Neural progenitor cell (in vitro differentiated cells): ENCODE measurements around the gene TMEM229A. TPM values are rescaled to one million over a fixed set of nuclear protein-coding genes. Genes with fewer than 3 reads are reported as not detected.

Experiments used
- DNase-seq: peaks from one replicate; pipeline ENCODE4 v3.0.0-alpha.2; 2016; ENCODE audit warnings: low spot score
- H2AFZ ChIP-seq: fragments of 200-600 bp; sonication (generic); replicated peaks from 2 replicates; pipeline ENCODE4 v1.6.1; 2016; ENCODE audit warnings: antibody characterized with exemption
- H3F3A ChIP-seq: fragments of 200-600 bp; sonication (generic); 2 replicates; pipeline ENCODE4 v1.6.1; 2016; ENCODE audit warnings: antibody characterized with exemption, low read depth
- H3K27ac ChIP-seq: fragments of 200-600 bp; sonication (generic); 2 replicates; pipeline ENCODE4 v1.5.1; 2016; ENCODE audit warnings: mild to moderate bottlenecking
- H3K27me3 ChIP-seq: fragments of 200-600 bp; sonication (generic); 2 replicates; pipeline ENCODE4 v1.6.1; 2016; ENCODE audit warnings: mild to moderate bottlenecking, moderate library complexity
- H3K36me3 ChIP-seq: fragments of 200-600 bp; sonication (generic); 2 replicates; pipeline ENCODE4 v1.5.1; 2016
- H3K4me1 ChIP-seq: fragments of 200-600 bp; sonication (generic); 2 replicates; pipeline ENCODE4 v1.6.1; 2016; ENCODE audit warnings: mixed run types
- H3K4me2 ChIP-seq: fragments of 200-600 bp; sonication (generic); 2 replicates; pipeline ENCODE4 v1.6.1; 2016
- H3K4me3 ChIP-seq: fragments of 200-600 bp; sonication (generic); 2 replicates; pipeline ENCODE4 v1.5.1; 2016
- H3K79me2 ChIP-seq: fragments of 200-600 bp; sonication (generic); 2 replicates; pipeline ENCODE4 v1.6.1; 2016; ENCODE audit warnings: low read depth
- H3K9ac ChIP-seq: fragments of 200-600 bp; sonication (generic); 2 replicates; pipeline ENCODE4 v1.6.1; 2016
- H3K9me3 ChIP-seq: fragments of 200-600 bp; sonication (generic); 2 replicates; pipeline ENCODE4 v1.5.1; 2016; ENCODE audit warnings: low read depth
- H4K20me1 ChIP-seq: fragments of 200-600 bp; sonication (generic); 2 replicates; pipeline ENCODE4 v1.6.1; 2016; ENCODE audit warnings: low read depth
- H3K27ac Mint-ChIP-seq: 3 replicates; pipeline ENCODE4 v1.8.0; 2021; ENCODE audit warnings: mixed read lengths
- H3K27me3 Mint-ChIP-seq: 2 replicates; pipeline ENCODE4 v1.8.0; 2022; ENCODE audit warnings: low read depth, mild to moderate bottlenecking, inconsistent platforms, moderate library complexity, mixed read lengths; ENCODE audit not compliant: insufficient read depth
- H3K36me3 Mint-ChIP-seq: 3 replicates; pipeline ENCODE4 v1.8.0; 2021; ENCODE audit warnings: mixed read lengths
- H3K4me1 Mint-ChIP-seq: 3 replicates; pipeline ENCODE4 v1.8.0; 2021; ENCODE audit warnings: mixed read lengths
- H3K4me3 Mint-ChIP-seq: 3 replicates; pipeline ENCODE4 v1.8.0; 2021; ENCODE audit warnings: mild to moderate bottlenecking, moderate library complexity, mixed read lengths
- H3K9me3 Mint-ChIP-seq: 3 replicates; pipeline ENCODE4 v1.8.0; 2020; ENCODE audit warnings: mixed read lengths
- CTCF ChIP-seq: fragments of 200-600 bp; sonication (generic); IDR thresholded peaks from 2 replicates; pipeline ENCODE4 v1.5.1; 2017; ENCODE audit warnings: antibody characterized with exemption, mild to moderate bottlenecking
- EZH2 ChIP-seq: fragments of 200-600 bp; sonication (generic); IDR thresholded peaks from 2 replicates; pipeline ENCODE4 v1.6.1; 2017; ENCODE audit warnings: antibody characterized with exemption, mild to moderate bottlenecking, moderate library complexity
- EZH2phosphoT487 ChIP-seq: fragments of 200-600 bp; sonication (generic); IDR thresholded peaks from 2 replicates; pipeline ENCODE4 v1.6.1; 2017; ENCODE audit warnings: antibody characterized with exemption
- total RNA-seq: library from RNA; depleted of rRNA; stranded (reverse); fragments of >200 nt; gene quantifications from 2 replicates; pipeline ENCODE4 v1.2.3, GENCODE V29; 2015; ENCODE audit warnings: low replicate concordance

The TMEM229A gene
- total RNA-seq, 1 donor from 2014 or later = not detected

DNA sequence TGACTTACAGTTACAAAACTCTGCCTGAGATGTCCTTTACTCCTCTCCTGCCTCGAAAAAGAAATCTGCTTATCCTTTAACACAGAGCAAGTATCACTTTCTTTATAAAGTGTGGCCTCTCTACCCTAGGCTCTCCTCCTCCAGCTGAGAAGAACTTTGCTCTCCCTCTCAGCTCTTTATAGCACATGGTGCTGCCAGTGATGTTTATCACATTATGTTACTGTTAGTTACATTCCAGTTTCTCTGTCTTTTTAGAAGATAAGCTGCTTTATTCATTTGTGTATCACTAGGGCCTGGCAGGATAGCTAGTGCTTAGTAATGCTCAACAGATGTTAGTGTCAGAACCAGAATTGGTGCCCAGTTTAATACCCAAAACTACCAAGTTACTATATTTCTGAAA is 41.1 kb upstream of the TMEM229A start:
- Histone ChIP-seq H3K9me3 (no peaks in the 10 kb centered on the region), H3K4me1 (no peaks in the 10 kb centered on the region), H2AFZ (no peak overlapping the region), H4K20me1 (no peaks in the 10 kb centered on the region), H3F3A (no peaks in the 10 kb centered on the region), H3K9ac (no peak overlapping the region), H3K27me3 (no peaks in the 10 kb centered on the region), H3K36me3 (no peaks in the 10 kb centered on the region), H3K4me3 (no peak overlapping the region), H3K4me2 (no peak overlapping the region), H3K79me2 (no peaks in the 10 kb centered on the region), H3K27ac (no peak overlapping the region)
- Mint-ChIP-seq H3K4me1 (no peaks in the 10 kb centered on the region), H3K9me3 (no peaks in the 10 kb centered on the region), H3K27ac (no peak overlapping the region), H3K36me3 (no peaks in the 10 kb centered on the region), H3K4me3 (no peak overlapping the region), H3K27me3 (no peaks in the 10 kb centered on the region)
- TF ChIP-seq CTCF (no peak), EZH2phosphoT487 (no peak), EZH2 (no peak)
- no peak for DNase-seq

DNA sequence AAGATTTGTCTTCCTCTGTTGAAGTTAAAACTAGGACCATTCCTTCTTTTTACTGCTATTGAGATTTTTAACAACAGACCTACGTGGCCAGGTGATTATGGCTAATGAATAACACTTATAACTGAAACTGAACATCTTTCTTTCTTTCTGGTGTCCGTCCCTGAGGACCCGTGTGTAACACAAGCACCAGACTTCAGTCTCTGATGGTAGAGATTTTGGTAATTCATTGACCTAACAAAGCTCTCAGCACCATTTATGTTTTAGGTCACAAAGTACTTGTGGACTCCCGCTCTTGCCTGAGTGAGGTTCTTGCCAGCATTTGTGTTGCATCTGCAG is 40.4 kb upstream of the TMEM229A start:
- Mint-ChIP-seq H3K27ac (no peak overlapping the region), H3K36me3 (no peaks in the 10 kb centered on the region), H3K4me1 (no peaks in the 10 kb centered on the region), H3K4me3 (no peak overlapping the region), H3K9me3 (no peaks in the 10 kb centered on the region), H3K27me3 (no peaks in the 10 kb centered on the region)
- Histone ChIP-seq H3K4me2 (no peak overlapping the region), H3K9ac (no peak overlapping the region), H3K36me3 (no peaks in the 10 kb centered on the region), H3K79me2 (no peaks in the 10 kb centered on the region), H3K4me1 (no peaks in the 10 kb centered on the region), H3K4me3 (no peak overlapping the region), H3K27me3 (no peaks in the 10 kb centered on the region), H3F3A (no peaks in the 10 kb centered on the region), H4K20me1 (no peaks in the 10 kb centered on the region), H3K27ac (no peak overlapping the region), H3K9me3 (no peaks in the 10 kb centered on the region), H2AFZ (no peak overlapping the region)
- TF ChIP-seq EZH2 = no peak
- TF ChIP-seq EZH2phosphoT487 = no peak
- TF ChIP-seq CTCF = no peak
- DNase-seq = no peak

- H3K27ac ChIP-seq = no peak overlapping the region
- H3K9me3 Mint-ChIP-seq = no peaks in the 10 kb centered on the region
- no peak overlapping the region for H3K9ac ChIP-seq
- no peak for DNase-seq
- H3F3A ChIP-seq = no peaks in the 10 kb centered on the region
- H3K9me3 ChIP-seq = no peaks in the 10 kb centered on the region
- no peak overlapping the region for H2AFZ ChIP-seq
- H3K36me3 Mint-ChIP-seq = no peaks in the 10 kb centered on the region
- no peak overlapping the region for H3K4me3 ChIP-seq
- H3K4me1 ChIP-seq = no peaks in the 10 kb centered on the region
- no peaks in the 10 kb centered on the region for H3K27me3 ChIP-seq
- no peaks in the 10 kb centered on the region for H3K4me1 Mint-ChIP-seq
- H3K27ac Mint-ChIP-seq = no peak overlapping the region
- H3K27me3 Mint-ChIP-seq = no peaks in the 10 kb centered on the region
- TF ChIP-seq EZH2 = no peak
- TF ChIP-seq EZH2phosphoT487 = no peak
- TF ChIP-seq CTCF = no peak
- H3K4me2 ChIP-seq = no peak overlapping the region
- no peak overlapping the region for H3K4me3 Mint-ChIP-seq
- H4K20me1 ChIP-seq = no peaks in the 10 kb centered on the region
- H3K36me3 ChIP-seq = no peaks in the 10 kb centered on the region
- no peaks in the 10 kb centered on the region for H3K79me2 ChIP-seq
Observed at GRCh38 chr7:124072603-124073309, 39.9 kb upstream of the TMEM229A start.
